GM18520 (cell line): ENCODE data around the gene KRT36.

ENCODE experiments used
- ATAC-seq: cut with Tn5 transposase; IDR thresholded peaks from one replicate; pipeline ENCODE4 v1.9.1; 2021; ENCODE audit not compliant: unreplicated experiment

KRT36 gene

DNA sequence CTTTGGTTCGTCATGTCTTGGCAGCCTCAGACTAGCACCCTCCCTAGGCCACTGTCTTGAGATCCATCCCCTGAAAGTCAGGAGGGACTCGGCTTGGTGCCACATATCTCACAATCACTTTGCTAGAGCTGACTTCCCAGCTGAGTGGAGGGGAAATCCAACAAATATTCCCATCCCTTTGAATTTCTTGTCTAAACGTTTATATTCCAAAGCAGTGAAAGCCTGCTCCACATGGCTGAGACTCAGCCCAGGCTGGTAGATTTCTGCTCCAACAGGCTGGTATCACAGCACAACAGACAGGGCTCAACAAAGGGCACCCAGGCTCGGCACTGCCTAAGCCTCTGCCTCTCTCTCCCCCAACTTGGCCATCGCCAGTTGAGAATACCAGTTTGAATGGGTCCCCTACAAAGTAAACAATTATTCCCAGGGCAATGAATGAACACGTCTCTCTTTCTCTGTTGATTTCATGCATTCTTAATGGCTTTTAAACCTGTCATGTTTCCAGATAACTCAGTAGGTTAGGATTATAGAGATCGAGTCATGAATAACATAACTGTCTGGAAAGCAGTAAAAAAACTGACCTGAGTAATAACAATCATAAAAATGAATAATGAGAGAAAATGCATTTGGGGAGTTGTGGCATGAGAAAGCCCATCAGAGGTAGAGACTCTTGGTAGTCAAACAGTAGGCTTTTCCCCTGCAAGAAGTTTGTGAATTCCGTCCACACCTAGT is 14.7 kb upstream of the KRT36 start:
- no peak for ATAC-seq

DNA sequence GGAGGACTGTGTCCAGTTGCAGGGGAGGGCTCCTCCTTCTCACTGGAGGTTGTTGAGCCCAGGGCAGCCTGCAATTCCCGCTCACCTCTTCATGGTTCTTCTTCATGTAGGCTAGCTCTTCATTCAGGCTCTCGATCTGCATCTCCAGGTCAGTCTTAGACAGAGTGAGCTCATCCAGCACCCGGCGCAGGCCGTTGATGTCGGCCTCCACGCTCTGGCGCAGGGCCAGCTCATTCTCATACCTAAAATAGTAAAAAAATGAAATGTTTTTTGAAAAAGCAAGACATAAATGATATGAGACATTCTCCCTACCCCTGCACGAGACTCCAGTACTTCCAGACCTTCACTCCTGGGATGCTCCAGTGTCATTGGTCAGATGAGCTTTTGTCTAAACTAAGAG is 13.5 kb upstream of the KRT36 start:
- no peak for ATAC-seq

DNA sequence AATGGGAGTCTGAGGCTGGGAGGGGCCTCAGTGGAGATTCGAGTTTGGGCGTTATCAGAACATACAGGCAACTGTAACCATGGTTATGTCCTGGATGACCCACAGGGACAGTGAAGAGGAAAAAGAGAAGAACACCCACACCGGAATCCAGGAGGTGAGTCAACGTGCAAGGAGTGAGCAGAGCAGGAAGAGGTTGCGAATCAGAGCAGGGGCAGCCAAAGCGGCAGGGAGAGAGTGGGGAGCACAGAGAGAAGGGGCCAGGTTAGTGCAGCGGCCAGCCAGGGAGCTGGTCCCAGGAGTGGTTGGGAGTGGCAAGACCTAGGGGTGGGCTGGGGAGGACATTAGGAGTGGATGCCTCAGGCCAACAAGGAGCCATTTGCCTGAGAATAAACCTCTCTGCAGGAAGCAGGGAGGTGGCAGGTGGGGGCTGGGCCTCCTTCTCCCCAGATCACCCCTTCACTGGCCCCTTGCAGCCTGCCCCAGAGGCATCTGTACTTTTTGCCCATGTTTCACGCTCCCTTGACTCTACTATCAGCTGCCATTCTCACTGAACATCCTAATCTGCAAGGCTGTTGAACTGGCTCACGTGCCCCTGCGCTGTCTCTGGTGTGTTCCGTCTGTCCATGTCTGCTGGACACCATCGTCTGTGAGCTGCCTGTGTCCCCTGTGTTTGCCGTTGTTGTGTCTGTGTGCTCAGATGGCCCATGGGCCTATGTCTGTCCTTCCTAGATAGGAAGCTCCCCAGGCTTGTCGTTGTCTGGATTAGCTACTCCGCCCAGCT is 10.6 kb upstream of the KRT36 start:
- no peak for ATAC-seq

DNA sequence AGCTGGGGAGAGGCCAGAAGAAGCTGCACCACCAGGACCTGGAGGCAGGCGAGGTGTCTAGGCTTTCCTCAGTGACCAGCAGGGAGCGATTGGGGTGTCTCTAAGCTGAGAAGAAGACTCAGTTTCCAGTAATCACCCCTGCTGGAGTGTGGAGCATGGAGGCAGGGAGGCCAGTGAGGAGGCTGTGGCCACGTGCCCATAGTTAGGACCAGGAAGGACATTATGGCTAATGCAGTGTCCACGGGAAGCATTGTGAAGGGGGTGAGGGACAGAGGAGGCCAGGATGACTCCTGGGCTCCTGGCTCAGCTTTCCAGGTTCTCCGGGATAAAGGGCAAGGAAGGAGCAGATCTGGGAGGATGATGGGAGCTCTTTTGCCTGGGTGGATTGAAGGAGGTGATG is 10.0 kb upstream of the KRT36 start:
- ATAC-seq: no peak

DNA sequence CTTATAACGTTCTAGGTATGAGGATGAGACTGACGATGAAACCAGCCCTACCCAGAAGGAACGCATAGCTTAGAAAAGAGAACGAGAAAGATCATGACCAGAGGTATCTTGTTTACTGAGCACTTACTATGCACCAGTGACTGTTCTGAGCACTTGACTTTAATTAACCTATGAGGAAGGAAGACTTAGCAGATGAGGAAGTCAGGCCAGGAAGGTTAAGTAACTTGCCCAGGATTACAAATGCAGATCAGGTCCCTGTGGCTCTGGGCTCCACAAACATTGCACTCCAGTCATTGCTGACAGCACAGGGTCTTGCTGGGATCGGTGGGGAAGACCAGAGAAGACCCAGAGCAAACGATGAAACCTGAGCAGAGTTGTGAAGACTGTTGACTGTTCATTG is 8.6 kb upstream of the KRT36 start:
- no peak for ATAC-seq

DNA sequence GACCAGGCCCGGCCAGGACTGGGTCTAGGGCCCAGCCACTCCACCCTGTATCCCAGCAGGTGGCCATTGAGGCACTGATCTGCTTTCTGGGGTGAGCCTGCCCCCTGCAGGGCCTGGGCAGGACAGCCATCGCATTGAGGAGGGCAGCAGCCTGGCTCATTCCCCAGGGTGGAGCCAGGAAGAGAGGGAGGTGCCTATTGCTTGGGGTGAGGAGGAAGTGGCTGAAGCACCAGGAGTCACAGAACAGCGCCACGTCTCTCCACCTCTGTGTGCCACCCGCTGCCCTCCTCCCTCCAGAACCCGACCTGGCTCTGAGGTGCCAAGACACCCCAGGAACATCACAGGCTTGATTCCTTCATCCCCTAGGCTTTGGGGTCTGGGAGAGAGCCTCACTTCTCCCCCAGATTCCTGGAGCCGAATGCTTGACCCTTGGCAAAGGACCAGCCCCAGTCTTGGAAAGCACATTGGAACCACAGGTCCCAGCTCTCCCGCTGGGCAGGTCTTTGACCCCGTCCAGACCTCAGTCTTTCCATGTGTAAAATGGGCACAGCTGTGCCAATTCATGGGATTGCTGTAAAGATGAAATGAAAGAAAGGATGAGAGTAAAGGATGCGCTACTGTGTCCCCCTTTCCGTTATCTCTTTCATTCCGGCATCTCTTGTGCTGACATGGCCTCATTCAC is 7.2 kb upstream of the KRT36 start:
- peak; percentile 53 for ATAC-seq

DNA sequence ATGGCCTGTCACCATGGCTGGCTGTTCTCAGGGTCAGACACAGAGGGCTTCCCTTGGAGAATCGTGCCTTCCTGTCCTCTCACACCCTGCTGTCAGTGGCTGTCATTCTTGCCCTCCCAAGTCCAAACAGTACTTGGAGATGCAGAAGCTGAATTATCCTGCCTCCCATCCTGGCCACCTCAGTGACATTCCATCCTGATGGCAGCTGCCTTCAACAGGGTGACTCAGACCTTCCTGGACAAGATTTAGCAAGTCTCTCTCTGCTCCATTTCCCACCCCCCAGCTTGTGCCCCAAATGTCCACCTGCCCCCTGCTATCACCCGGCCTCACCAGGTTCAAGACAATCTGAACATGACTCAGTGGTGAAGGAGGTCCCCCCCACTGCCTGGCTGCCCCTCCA is 4.8 kb upstream of the KRT36 start:
- ATAC-seq: no peak

DNA sequence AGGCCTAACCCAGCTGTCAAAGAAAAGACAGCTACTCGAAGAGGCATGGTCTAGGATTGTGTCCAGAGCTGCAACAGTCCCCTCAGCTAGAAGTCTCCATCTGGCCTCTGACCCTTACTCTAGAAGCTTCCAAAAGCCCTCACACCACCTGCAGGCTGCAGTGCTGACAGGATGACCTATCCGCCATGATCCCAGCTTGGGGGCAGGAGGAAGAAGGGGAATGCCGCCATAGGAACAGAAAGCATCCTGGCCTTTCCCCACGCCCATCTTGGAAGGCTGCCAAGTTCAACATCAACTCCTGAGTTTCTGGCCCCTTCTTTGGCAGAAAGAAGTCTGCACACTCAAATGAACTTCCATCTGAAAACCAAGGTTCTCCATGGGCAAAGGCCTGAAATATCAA is 3.1 kb upstream of the KRT36 start:
- ATAC-seq: no peak

DNA sequence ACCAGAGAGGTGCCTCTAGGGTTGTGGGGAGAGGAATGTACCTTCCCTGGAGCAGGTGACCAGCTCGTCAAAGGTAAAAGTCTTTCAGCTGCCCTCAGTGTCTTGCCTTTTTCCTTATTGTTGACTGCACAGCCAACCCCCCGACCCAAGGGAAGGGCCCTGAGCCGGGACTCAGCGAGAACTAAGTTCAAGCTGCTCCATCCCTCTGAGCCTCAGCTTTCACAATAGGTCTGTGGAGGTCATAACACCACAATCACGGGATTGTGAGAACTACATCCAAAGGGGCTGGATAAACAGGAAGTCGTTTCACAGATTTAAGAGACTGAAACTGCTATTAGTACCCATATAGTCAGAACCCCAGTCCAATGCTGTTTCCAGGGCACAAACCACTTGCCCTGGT is 2.6 kb upstream of the KRT36 start:
- ATAC-seq: no peak

DNA sequence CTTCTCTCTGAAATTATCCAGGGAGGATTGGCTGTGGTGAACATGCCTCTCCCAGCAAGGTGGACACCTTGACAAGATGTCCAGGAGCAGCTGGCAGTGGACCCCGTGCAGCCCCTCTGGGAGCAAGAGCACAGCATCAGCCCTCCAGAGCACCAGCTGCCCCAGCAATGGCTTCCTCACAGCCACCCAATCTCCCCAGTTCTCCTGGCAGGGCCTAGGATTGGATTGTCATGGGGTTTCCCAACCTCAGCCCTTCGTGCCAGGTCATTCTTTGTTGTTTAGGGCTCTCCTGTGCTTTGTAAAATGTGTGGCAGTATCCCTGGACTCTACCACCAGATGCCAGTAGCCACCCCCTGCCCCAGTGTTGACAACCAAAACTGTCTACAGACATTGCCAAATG is 1.8 kb upstream of the KRT36 start:
- ATAC-seq: no peak

DNA sequence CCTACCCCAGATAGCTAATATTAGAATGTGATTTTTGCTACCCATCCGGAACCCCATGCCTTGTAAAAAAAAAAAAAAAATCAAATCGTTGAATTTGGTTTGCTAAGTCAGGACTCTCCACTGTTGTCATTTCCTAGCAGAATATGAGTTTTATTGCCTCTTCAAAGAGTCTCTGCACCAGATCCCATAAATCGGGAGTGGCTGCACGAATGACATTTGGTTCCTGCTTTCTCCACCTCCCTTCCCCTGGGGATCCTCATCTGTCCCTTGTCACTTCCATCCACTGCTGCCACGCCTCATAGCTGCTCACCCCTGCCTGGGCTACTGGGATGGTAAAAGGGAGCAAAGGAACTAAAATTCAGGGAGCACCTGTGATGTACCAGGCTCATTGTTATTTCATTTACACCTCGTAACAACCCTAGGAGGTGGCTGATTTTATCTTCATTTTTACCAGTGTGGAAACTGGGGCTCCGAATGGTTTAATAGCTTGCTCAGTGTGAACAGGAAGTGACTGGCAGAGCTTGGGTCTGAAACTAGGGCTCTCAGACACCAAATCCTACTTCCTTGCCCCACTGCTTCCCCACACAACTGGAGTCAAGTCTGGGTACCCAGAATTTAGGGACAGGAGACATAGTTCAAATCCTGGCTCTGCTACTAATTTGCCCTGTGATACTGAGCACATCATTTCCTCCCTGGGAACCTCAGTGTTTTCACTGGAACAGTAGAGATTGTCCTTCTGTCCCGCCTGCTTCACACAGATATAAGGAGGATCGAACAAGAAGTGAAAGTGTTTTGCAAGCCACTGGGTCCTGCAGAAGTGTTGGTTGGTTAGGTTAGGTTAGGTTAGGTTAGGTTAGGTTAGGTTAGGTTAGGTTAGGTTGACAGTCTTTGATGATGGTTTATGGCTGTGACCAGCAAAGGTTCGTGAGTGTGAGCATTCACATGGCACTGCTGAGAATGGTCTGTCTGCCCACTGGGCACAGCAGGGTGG is 585 bp upstream of the KRT36 start:
- no peak for ATAC-seq

DNA sequence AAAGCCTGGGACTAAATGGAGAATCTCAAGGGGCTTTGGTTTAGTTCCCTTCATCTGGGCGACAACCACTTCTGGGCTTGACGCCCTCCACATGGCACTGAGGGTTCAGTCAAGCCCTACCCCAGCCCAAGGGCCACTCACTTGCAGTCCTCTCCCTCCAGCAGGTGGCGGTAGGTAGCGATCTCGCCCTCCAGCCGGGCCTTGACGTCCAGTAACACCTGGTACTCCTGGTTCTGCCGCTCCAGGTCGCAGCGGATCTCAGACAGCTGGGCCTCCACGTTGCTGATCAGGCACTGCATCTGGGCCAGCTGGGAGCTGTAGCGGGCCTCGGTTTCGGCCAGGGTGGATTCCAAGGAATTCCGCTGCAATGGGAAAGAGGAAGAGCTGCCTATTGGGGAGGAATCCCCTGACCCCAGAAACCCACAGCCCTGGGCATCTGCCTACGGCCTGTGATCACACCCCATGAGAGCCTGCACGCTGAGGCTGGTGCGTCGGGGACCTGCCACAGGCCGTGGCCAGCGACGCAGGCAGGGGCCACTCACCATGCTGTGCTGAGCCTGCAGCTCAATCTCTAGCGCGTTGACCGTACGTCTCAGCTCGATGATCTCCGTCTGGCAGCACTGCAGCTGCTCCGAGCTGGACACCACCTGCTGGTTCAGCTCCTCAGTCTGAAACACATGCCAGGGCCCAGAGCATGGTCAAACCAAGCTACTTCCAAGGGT is 2.7 kb downstream of the KRT36 start:
- no peak for ATAC-seq

DNA sequence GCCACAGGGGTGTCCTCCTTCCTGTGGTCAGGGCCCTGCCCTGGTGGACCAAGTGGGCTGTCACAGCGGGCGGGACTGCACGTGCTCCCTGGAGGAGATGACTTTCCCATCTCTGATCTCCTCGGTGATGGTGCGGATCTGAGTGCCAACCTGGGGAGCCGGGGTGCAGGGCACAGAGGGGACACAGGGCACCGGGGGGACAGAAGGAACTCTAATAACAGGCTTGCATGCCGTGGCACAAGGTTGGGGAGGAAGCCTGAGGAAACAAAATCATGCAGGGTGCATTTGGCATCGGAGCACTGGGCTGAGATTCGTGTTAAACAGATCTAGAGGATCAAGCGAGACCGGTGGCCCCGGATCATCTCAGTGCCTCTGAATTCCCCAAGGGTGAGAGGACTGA is 3.4 kb downstream of the KRT36 start:
- no peak for ATAC-seq

DNA sequence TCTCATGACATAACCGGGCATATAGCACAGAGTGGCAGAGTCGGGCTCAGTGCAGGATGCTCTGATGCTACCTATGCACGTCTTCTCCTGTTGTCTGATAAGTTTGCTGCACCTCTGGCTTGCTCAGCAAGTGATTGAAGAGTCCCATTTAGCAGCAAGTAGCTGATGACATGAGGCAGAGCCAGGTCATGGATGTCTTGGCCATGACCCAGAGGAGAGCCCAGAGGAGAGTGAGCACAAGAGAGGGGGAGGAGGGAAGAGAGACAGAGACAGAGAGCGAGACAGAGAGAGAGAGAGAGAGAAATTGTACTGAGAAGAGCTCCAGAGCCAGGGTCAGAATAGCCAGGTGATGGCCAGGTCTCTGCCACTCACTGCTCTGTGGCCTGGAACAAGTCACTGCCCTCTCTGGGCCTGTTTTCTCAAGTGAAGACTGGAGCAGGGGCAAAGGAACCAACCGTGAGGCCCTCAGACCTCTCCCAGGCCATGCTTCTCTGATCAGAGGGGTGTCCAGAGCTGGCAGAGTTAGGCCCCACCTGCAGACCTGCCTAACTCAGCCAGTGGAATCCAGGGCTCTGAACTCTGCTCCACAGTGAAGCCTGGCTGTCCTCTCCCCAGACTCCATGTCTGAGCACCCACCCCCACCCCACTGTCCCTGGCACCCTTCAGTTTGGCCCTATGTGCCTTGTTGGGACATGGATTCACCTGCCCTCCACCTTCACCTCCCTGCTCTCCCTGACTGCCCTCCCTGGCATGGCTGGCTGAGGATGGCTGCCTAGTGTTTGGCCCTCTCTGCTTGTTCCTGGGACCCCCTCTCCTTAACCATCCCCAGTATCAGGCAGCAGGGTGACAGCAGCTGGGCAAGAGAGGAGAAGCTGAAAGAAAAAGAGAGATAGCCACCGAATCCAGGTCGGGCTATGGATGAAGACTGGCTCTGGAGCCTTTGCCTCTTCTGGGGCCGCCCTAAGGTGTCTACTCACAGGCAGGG is 4.5 kb downstream of the KRT36 start:
- no peak for ATAC-seq

DNA sequence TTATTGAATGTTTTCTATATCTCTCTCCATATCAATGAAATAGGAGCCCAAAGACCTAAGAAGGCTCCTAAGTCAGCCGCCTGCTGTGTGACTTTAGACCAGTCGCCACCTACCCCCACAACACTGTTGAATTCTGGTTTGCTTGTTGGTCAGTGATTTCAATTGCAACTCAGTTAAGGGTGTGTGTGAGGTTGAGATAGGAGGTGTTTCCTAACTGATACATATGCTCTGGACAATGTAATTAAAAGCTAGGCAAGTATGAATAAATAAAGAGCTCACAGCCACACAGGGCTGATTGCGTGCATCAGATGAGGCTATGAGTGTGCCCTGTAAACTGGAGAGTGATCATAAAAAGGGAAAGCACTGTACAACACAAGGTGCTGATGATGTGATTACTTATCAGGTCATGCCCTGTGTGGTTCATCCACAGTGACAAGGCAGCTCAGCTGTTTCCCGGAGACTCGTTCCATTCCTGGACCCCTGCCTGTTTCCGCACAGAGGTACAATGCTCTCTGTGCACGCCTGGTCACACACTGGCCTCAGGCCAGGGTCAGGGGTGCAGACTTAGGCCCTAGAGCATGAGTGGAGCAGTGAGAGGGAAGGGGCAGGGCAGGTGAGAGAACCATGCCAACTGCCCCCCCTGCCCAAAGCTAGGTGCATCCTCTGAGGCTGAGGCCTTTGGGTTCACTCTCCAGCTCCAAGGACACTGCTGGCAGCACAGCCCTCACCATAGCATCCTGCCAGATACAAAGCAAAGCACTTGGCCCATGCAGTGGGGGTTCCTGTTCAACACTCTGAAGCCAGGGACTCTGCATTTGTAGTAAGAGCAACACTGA is 5.5 kb downstream of the KRT36 start:
- ATAC-seq: no peak

DNA sequence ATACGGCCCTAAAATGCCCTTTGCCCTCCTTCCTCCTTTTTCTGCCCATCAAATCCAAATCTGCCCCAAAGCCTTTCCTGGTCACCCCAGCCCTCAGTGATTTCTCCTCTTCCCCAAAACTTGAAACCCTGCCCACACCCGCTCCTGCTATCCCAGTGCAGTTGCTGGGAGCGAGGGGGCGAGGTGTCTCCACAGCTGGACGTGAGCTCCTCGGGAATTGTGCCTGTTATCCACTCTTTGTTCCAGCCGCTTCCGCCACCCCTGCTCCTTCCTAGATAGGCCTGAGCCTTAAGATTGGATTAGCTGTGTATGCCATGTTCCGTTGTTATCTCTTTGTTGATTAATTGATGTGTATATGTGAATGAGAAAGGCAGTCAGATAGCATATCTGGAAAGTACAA is 6.2 kb downstream of the KRT36 start:
- no peak for ATAC-seq

DNA sequence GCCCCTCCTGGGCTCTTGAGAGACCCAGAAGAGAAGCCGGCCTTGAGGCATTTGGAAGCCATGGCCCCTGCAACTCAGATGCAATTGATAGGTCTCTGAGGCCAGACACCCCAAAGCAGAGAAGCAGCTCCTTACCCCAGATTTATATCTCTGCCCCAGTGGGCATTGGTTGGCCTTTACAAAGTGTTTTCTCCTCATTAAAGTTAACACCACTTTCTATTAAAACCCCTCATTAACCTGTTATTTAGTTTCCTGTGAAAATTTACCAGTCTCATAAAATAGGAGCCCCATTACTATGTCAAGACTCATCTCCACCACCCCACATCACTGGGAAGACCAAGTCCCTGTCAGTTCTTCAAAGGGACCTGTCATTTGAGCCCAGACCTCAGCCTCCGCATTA is 8.7 kb downstream of the KRT36 start, which contains the start of gene KRT35:
Gene KRT35 (minus strand): TSS at position 116 of the 400 bp plus-strand sequence. CDS start 54 bp downstream, at position 62.
- ATAC-seq: no peak

DNA sequence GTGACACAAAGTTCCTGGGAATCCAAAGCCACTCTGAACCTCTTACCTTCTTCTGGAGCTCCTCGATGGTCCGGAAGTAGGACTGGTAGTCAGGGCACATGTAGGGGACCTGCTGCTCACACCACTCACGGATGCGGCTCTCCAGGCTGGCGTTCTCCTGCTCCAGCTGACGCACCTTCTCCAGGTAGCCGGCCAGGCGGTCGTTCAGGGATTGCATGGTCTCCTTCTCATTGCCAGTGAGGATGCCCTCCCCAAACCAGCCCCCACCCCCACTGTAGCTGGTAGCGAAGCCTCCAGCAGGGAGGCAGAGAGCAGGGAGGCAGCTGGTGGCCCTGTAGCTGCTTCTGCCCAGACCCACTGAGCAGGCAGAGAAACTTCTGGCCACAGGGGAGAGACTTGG is 9.1 kb downstream of the KRT36 start:
- ATAC-seq: no peak
